NCI-H2081 (cell line): ENCODE data around the gene MRE11.

Experiments
- DNase-seq, 2 experiments: peaks; one replicate each; lab custom pipeline; 2025; lab: John Stamatoyannopoulos, UW

The MRE11 gene

DNA sequence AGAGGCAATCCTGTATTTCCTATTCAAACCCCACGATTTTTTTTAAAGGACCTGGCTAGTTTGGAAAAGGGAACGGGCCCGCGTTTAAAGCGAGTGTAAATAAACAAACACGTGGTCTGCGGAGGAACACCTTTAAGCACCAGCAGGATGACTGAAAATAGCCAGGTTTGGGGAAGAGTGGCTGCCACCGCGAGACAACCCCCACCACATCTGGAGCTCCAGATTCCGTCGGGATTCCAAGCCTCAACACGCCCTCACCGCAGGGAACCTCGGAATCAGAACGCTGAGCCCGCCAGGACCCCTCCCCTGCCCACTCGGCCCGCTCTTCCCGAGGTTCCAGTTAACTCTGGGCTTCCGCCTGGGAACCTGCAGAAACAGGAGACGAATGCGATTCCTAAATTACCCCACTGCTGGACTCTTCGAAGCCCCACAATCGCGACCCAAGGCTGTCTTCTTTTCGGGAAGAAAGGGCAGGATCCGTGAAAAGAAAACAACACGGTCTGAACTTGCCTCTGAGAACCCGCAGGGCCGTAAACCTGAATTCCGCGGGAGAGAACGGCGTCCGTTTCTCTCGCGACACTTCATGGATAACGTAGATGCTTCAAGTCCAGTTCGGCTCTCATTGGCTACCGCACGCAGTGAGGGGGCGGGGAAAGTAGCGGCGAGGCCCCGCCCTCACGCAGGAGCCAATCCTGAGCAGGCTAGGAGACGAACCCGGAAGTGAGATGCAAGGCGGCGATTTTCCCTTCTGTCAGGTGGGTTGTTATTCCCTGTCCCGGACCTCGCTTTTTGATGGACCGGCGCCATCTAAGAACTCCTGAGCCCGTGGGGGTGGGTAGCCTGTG, at the start of gene MRE11, which contains the start of gene ANKRD49:
MRE11 (minus strand) TSS at position 564 of the 845 bp plus-strand sequence. CDS start 1,043 bp downstream, outside the sequence.
ANKRD49 (plus strand) TSS at position 704 of the 845 bp plus-strand sequence. CDS start 2,710 bp downstream, outside the sequence.
- peak; percentile 97 to 98 for DNase-seq

DNA sequence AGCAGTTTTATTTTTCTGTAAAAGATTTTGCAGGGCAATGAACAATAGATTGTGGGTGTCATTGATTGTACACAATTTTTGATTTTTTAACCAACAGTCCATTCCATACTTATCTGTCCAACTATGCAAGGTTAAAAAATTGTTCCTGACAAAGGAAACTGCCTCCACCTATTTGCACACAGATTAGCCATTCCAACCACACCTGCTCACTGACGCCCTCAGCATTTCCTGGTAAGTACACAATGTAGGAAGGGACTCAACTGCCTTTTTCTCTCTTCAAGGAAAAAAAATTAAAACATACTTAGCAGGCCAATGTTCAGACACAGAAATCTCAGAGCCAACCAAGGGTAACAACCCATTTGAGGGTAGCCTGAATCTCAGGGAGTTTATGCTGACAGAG, 45.8 kb upstream of the MRE11 start:
- peak in 1 of 2 experiments; percentile 10 for DNase-seq

DNA sequence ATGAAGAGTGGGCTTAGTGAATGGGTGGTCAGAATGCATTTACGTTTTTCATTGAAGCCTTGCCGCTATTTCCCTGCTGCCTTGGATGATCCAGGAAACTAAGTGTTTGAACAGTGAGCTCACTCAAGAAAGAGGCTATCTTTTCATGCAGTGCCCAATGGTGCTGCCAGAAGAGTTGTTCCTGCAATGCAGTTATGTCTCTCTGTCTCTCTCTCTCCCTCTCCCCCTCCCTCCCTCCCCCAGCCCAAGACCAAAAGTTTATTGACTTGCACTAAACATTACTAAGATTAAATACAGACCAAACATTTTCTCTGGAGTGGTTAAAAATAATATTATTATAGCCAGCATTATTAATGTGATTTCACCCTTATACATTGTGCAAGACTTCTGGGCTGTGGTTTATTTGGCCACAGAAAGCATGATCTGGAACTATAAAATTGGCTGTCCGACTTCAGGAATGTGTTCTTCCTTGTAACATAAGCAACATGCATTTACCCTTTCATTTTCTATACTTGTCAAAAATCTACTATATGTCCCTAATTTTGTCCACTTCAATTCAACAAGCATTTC, 43.5 kb upstream of the MRE11 start:
- no peak for DNase-seq

DNA sequence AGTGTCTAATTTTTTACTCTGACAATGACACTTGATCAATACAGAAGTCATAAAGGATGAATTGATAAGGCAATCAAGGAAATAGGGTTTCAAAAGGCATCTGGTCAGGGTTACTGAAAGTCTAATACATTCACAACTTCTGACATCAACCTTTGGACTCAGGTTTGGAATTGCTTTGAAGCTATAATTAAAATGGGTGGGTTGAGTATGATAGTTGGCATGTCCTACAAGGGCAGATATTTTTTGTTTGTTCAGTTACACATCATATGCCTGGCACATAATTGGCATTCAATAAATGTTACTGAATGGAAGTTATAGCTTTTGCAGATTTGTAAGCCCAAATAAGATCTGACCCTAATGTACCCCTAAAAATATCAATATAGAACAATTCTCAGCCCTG, 42.7 kb upstream of the MRE11 start:
- no peak for DNase-seq

DNA sequence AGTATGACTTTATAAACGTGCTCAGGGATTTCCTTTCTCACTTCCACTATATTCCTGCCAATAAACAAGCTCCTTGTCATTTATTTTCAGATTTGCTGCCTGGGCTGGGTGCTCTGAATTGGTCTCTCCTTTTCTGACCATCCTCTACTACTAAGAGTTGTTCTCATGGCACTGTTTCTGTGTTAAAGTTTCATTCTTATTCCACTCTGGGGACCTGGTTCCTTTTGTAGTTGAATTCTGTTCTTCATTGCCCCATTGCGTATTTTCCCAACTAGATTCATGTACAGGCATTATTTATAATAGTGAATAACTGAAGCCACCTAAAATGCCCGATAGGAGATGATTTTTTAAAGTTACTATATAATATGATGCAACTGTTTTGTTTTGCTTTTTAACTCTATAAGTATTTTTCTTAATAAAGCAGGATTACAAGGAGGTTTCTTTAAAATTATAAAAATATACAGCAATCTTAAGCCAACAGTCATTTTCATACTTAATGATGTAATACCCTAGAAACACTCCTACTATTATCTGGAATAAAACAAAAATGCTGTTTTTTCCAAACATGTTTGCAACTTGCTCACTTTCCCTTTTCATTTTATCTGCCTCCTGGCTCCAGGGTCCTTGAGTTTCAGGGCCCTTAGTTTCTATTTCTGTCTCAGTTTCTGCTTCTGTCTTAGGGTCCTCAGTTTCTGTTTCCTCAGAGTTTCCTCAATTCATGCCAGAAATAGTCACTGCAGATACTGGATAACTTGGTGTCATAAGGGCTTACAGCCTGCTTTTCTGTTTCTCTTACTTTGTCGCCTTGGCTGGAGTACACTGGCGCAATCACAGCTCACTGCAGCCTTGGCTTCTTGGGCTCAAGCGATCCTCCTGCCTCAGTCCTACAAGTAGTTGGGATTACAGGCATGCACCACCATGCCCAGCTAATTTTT, 40.3 kb upstream of the MRE11 start:
- DNase-seq, result no peak

DNA sequence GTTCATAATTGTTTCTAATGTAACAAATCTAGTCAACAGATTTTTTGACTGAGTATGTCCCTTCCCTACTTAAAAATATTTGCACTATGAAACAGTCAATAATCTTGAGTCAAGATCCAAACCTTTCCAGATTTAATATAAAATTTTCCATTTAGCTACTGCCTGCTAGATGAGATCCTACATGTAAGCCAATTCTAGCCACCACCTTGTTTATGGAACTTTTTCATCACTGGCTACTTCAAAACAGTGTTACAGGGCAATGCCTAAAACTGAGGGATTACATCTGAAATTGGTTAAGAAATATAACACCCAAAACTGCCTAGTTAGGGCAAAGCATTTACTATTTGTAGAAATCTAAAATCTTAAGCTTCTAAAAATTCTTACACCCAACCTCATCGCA, 39.6 kb upstream of the MRE11 start:
- no peak for DNase-seq

DNA sequence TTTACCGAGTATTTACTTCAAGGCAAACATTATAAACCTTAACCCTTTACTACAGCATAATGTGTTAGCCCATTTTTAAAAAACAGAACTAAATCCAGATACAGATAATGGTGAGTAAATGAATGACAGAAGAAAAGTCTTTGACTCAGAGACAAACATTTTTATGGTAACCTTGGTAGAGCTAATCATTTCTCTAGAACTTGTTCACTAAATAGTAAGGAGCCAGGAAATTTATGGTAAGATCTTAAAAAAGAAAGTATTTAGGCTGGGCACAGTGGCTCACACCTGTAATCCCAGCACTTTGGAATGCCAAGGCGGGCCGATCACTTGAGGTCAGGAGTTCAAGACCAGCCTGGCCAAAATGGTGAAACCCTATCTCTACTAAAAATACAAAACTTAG, 38.6 kb upstream of the MRE11 start:
- no peak for DNase-seq

DNA sequence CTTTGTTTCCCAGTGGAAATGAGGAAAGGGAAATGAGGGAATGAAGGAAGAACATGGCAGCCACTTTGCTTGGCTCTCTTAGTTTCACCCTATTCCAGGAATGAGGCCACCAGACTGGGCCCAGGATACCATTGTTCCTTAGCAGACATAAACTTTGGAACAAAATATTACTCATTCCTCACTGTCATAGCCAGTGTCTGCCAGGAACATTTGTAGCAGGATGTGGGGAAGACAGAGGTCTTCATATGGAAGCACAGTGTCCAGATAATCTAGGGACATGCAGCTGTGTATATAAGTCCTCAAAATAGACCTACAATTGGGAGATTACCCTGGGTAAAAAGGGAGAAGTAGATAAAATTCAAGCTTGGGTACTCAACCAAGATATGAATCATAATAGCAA, 34.9 kb upstream of the MRE11 start:
- no peak for DNase-seq

DNA sequence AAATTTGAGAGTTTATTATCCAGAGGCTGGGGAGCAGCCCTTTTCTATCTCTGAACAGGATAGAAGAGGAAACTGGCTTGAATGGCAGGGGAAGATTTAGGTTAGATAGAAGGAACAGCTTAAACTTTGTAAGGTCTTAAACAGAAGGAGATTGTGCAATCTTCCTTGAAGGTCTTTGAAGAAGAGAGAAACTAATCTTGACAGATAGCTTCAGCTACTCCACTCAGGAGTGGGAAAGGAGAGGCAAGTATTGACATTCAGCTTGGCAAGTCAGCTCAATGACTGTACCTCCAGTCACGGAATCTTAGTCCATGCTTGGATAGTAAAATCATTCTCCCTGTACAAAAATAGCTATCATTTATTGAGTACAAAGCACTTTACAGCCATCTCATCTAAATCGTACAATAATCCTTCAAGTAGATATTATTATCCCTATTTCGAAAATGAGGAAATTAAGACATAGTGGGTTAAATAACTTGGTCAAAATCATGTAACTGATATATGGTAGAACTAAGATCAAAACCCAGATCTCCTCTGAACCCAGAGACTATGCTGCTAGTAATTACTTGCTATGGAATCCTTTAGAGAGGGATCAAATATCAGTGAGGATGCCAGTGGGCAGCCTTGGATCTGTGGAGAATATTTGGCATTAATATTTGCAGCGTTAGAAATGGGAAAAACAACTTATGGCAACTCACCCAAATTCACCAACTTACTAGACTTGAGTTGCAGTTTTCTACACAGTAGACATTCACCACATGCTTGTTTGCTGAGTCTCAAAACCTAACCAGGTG, 33.2 kb upstream of the MRE11 start:
- DNase-seq, result no peak

DNA sequence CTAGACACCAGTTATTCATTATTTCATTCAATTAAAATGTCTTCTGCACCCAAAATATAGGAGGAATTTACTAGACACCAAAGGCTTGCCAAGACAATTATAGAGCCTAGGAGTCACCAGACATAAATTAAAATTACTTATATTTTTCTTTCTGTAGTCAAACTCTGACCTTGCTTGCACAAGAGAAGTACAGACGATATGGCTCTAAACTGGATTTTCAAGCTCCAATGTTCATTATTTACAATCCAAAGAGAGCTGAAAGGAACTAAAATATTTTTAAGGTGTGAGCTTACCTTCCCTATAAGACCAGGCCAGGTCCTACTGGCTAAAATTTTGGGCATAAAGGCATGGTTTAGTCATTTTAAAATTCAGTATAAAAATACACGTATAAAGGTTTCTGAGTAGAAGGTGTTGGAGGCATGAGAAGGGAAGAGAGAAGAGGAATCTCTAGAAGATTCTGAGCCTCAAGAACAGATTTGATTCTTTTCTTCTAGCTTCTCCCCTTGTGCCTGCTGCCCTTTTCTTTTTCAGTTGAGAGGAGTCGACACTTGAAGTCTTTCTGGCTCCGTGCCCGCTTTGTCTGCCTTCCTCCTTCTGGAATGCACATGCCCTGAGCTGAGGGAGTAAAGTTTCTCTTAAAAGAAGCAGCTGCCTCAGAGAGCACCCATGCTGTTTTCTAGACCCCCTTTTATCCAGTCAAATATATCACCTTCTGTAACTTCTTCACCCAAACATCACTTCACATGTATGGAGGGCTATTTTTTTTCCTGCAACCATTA, 32.1 kb upstream of the MRE11 start:
- no peak for DNase-seq

DNA sequence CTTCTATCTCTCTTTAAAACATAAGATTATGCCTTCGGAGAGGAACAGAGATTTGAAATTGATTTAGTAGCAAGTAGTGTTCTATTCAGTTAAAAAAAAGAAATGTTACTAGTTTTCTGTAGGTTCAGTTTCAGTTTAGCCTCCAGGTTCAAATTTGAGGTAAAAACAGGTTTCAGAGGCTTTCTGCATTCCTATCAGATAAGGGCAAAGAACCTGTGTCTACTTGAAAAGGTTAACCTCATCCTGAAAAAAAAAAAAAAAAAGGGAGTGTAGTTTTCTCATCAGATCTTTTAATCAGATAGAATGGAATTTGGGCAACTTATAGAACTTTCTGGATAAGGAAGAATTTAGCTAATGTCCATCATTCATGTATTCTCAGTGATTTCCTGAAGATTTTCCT, 30.7 kb upstream of the MRE11 start:
- DNase-seq, result no peak

DNA sequence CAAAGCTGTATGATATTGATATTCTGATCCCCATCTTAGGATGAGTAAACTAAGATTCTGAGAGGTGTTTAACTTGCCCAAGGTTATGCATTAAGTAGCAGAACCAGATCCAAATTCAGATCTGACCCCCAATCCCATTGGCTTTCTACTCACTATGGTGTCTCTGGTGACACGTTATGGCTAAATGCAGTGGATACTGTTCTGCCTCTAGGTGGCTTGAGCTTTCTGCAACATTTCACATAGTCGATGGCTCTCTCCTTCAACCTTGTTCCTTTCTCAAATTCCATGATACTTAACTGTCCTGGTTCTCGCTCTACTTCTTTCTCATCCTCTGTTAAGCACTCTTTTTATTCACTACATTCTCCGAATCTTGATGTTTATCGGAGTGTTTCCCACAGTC, 28.0 kb upstream of the MRE11 start:
- DNase-seq, result no peak

DNA sequence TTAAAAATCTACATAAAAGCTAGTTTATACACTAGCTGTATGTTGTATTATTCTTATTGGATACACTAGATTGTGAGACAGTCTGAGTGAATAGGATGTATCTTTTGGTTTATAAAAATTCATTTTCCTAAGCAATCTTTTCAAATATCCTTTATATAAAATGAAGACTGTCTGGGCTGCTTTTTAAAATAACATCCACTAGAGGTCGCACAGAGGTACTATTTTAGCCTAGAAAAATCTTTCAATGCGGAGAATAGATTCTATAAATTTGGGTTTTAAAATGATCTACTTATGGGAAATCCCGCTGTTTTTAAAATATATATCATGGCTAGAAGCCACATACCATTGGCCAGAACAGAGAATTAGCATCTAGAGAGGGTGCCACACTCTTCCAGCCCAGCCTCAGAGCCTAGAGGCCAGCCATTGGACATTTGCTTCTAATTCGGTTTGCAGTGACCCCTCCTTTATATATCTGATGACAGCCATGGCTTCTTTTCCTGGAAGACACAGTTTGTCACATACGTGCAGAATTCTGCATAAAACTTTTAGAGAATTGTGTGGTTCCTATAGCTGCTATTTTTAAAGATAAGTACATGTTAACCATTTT, 25.9 kb upstream of the MRE11 start:
- peak; percentile 11 to 32 for DNase-seq

DNA sequence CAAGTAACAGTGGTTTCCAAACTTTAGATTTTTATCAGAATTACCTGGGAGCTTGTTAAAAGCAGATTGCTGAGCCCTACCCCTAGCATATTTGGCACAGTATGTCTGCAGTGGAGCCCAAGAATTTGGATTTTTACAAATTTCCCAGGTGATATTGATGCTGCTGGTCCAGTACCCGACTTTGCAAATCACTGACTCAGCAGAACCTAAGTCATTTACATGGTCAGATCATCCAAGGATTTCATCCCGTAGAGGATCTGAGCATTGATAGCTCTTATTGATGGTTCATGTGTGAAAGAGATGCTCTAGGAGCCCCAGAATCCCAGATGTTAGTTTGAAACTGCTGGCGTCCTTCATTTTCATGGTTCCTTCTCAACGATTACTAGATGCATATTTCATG, 24.7 kb upstream of the MRE11 start:
- no peak for DNase-seq

DNA sequence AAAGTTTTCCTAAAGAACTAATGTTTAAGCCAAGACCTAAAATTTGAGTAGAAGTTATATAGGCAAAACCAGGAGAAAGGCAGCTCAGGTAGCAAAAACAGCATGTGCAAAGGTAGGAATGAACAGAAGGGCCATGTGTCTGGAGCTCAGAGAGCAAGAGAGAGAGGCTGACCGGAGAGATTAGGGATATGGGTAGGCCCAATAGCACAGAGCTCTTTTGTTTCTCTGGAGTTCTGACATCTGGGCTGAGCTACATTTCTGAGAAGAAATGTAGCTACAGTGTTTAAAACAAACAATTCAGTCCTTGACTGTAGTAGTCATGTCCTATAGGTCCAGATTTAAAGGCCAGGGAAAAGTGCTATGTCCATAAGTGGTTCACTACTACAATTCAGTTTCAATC, 23.1 kb upstream of the MRE11 start:
- DNase-seq, result no peak

DNA sequence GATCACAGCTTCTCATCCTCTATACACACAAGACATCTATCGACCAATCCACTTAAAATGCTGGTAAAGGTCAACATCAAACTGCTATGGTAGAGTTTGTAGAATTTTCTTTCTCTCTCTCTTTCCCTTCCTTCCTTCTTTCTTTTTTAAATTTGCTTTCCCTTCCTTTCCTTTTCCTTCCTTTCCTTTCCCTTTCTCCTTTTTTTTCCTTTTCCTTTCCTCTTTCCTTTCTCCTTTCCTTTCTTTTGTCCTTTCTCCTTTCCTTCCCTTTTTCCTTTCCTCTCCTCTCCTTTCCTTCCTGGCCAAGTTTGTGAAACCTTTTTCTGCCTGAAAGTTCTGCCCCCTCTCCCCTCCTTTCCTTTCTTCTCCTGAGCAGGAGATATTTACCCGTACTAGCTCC, 21.8 kb upstream of the MRE11 start:
- DNase-seq, result no peak

DNA sequence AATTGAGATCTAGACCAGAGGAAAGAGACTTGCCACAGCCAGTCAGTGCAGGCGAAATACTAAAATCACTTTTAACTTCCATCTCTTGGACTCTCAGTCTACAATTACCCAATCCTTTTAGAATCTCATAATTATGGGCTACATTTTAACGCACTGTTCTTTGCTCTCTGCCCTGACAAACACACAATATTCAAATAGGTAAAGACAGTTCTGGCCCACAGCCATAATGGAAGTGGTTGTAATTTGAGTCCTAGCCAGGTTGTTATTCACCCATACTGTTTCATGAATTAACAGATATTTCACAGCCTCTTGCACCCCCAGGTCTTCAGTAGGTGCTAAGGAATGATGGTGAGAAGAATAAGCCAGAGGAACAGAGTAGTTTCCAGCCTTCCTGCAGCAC, 19.4 kb upstream of the MRE11 start:
- DNase-seq, result peak; percentile 67 to 93

DNA sequence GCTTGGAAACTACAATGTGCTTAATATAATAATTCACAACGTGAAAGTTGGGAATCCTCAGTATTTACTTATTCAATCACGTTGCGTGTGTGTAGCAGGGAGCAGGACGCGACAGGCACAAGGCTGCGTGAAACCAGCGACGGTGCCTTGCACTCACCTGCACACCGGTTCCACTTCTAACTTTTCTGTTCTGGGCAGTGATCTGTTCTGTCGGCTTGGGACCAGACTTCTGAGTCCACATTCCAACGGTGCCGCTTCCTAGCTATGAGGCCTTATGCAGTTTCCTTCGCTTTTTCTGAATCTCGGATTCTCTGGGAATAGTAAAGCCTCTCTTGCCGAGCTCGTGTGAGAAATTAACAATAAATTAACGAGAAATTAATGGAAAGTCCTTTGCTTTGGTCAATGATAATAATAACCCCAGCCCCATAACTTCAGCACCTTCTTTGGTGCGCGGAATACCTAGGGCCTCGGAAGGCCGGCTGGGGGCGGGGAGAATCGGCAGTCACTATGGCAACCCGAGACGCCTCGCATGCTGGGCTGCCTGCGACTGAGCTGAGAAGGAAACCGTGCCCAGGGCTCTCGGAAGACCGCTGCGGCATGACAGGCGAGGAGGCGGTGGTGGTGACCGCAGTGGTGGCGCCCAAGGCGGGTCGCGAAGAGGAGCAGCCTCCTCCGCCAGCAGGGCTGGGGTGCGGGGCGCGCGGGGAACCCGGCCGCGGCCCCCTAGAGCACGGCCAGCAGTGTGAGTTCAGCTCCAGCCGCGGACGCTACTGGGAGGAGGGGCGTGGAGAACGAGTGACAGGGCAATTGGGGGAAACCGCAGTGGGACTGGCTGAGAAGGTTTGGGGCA, 18.5 kb upstream of the MRE11 start, which contains the start of gene C11orf97:
C11orf97 (plus strand) TSS at position 530 of the 850 bp plus-strand sequence; CDS start at position 598, 68 bp downstream.
- DNase-seq, result peak in 1 of 2 experiments; percentile 33

DNA sequence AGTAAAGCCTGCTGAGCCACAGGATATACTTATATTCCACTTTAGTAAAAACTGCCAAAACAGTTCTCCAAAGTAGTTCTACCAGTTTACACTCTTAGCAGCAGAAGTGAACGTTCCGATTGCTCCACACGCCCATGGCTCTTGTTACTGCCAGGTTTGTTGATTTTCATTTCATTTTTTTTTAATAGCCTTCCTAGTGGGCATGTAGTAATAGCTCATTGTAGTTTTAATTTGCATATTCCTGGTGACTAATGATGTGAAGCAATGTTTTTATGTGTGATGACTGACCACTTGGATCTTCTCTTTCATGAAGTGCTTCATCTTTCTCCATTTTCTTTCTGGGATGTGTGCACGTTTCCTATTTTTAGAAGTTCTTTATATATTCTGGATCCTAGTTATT, 13.8 kb upstream of the MRE11 start:
- no peak for DNase-seq
